SU-DHL-6 (cell line): ENCODE results near the gene NCEH1.

Experiments used
- H2AFZ ChIP-seq: fragments of 200-600 bp; sonication (generic); 2 replicates; pipeline ENCODE4 v1.6.1; 2014; ENCODE audit warnings: low read depth, mild to moderate bottlenecking, moderate library complexity, mixed read lengths, antibody characterized with exemption, low read length; ENCODE audit not compliant: severe bottlenecking
- H3F3A ChIP-seq: fragments of 200-600 bp; shearing (Covaris generic); 2 replicates; pipeline ENCODE4 v1.6.0; 2016; ENCODE audit warnings: antibody characterized with exemption, mild to moderate bottlenecking; ENCODE audit not compliant: insufficient read depth
- H3K27ac ChIP-seq: fragments of 200-600 bp; sonication (generic); 2 replicates; pipeline ENCODE4 v1.5.1; 2016; ENCODE audit warnings: low read depth, mild to moderate bottlenecking, low read length, moderate library complexity, mixed read lengths
- H3K27me3 ChIP-seq: fragments of 200-600 bp; sonication (generic), shearing (Covaris generic); 2 replicates; pipeline ENCODE4 v1.6.0; 2014; ENCODE audit warnings: mild to moderate bottlenecking, low read length
- H3K36me3 ChIP-seq: fragments of 200-600 bp; sonication (generic); 2 replicates; pipeline ENCODE4 v1.6.1; 2014; ENCODE audit warnings: mild to moderate bottlenecking, low read length, mixed read lengths
- H3K4me2 ChIP-seq: fragments of 300-600, 200-600 bp; shearing (Covaris generic), sonication (generic); 2 replicates; pipeline ENCODE4 v1.6.0; 2014; ENCODE audit warnings: low read length, low read depth, mild to moderate bottlenecking; ENCODE audit not compliant: poor library complexity, severe bottlenecking
- H3K4me3 ChIP-seq: fragments of 200-600 bp; sonication (generic); 2 replicates; pipeline ENCODE4 v1.5.1; 2014; ENCODE audit warnings: antibody characterized with exemption, low read length, mild to moderate bottlenecking, mixed read lengths; ENCODE audit not compliant: insufficient read depth, poor library complexity, severe bottlenecking
- H3K79me2 ChIP-seq: fragments of 200-600 bp; sonication (generic); 2 replicates; pipeline ENCODE4 v1.6.1; 2014; ENCODE audit warnings: mild to moderate bottlenecking, low read length, moderate library complexity; ENCODE audit not compliant: insufficient read depth
- H3K9ac ChIP-seq: fragments of 200-600 bp; sonication (generic); 2 replicates; pipeline ENCODE4 v1.7.0; 2014; ENCODE audit warnings: mild to moderate bottlenecking, low read length
- H3K9me2 ChIP-seq: fragments of 200-600 bp; sonication (generic); replicated peaks from 2 replicates; pipeline ENCODE4 v1.6.1; 2014; ENCODE audit warnings: low read length; ENCODE audit not compliant: insufficient read depth
- H3K9me3 ChIP-seq: fragments of 200-600 bp; sonication (generic); 2 replicates; pipeline ENCODE4 v1.6.1; 2014; ENCODE audit warnings: low read length, mixed read lengths; ENCODE audit not compliant: insufficient read depth
- H4K20me1 ChIP-seq: fragments of 200-600 bp; sonication (generic); 2 replicates; pipeline ENCODE4 v1.6.1; 2014; ENCODE audit warnings: low read depth, mild to moderate bottlenecking, antibody characterized with exemption, low read length, moderate library complexity, mixed read lengths
- CTCF ChIP-seq: fragments of 200-600 bp; sonication (generic); IDR thresholded peaks from one replicate; pipeline ENCODE4 v1.5.1; 2017; ENCODE audit warnings: antibody characterized with exemption, mild to moderate bottlenecking, low read length, moderate library complexity; ENCODE audit not compliant: insufficient read depth, poor library complexity, severe bottlenecking
- EZH2phosphoT487 ChIP-seq: fragments of 200-600 bp; sonication (generic), shearing (Covaris generic); conservative IDR thresholded peaks from 2 replicates; pipeline ENCODE4 v1.6.1; 2018; ENCODE audit warnings: mild to moderate bottlenecking, antibody characterized with exemption, low read length, moderate library complexity, mixed read lengths

NCEH1 gene

GRCh38 chr3:172750069-172750367 lies 39.2 kb upstream of the NCEH1 start:
- no peaks in the 10 kb centered on the region for H3K9me3 ChIP-seq
- peak overlapping the region; percentile 99 for H2AFZ ChIP-seq
- TF ChIP-seq CTCF (no peak), EZH2phosphoT487 (no peak)
- no peaks in the 10 kb centered on the region for H3K27me3 ChIP-seq
- H3F3A ChIP-seq = peaks cover 15% of the 10 kb centered on the region
- H4K20me1 ChIP-seq = peaks cover 4% of the 10 kb centered on the region; the same call in 1 of the 2 replicates
- H3K9me2 ChIP-seq = no peaks in the 10 kb centered on the region
- peak overlapping the region; percentile 60 for H3K9ac ChIP-seq
- H3K27ac ChIP-seq = 0 out of 2 replicates have a peak overlapping the region, but pooled peaks have one; percentile 32
- peak overlapping the region; percentile 96 for H3K4me2 ChIP-seq
- peak overlapping the region; percentile 57 for H3K4me3 ChIP-seq
- H3K36me3 ChIP-seq = peaks cover 20% of the 10 kb centered on the region
- H3K79me2 ChIP-seq = peaks cover 44% of the 10 kb centered on the region

- peak overlapping the region; percentile 60; the same call in 1 of the 2 replicates for H3K9ac ChIP-seq
- H2AFZ ChIP-seq = peak overlapping the region; percentile 99
- no peak for TF ChIP-seq CTCF
- TF ChIP-seq EZH2phosphoT487 = no peak
- H3K4me3 ChIP-seq = no peak overlapping the region
- no peak overlapping the region for H3K27ac ChIP-seq
- peaks cover 13% of the 10 kb centered on the region for H3K36me3 ChIP-seq
- peaks cover 12% of the 10 kb centered on the region for H3F3A ChIP-seq
- peak overlapping the region; percentile 96 for H3K4me2 ChIP-seq
- no peaks in the 10 kb centered on the region for H3K9me2 ChIP-seq
- no peaks in the 10 kb centered on the region; the same call in 1 of the 2 replicates for H4K20me1 ChIP-seq
- H3K79me2 ChIP-seq = peaks cover 38% of the 10 kb centered on the region
- no peaks in the 10 kb centered on the region for H3K9me3 ChIP-seq
- H3K27me3 ChIP-seq = no peaks in the 10 kb centered on the region
These were observed 38.5 kb upstream of the NCEH1 start for GRCh38 chr3:172749230-172749965.

- Histone ChIP-seq H3K4me2 (no peak overlapping the region), H3F3A (peaks cover 11% of the 10 kb centered on the region; the same call in 1 of the 2 replicates), H2AFZ (no peak overlapping the region), H3K9ac (no peak overlapping the region), H3K36me3 (no peaks in the 10 kb centered on the region), H3K27me3 (no peaks in the 10 kb centered on the region), H3K4me3 (no peak overlapping the region), H3K9me2 (no peaks in the 10 kb centered on the region), H3K27ac (no peak overlapping the region), H3K79me2 (peaks cover 9% of the 10 kb centered on the region), H3K9me3 (no peaks in the 10 kb centered on the region), H4K20me1 (no peaks in the 10 kb centered on the region)
- TF ChIP-seq CTCF = no peak
- no peak for TF ChIP-seq EZH2phosphoT487
These were observed 35.6 kb upstream of the NCEH1 start for GRCh38 chr3:172746475-172746874.
